Cardiac muscle cell (in vitro differentiated cells and primary cell): ENCODE results near the gene VGLL4. TPM values are rescaled to one million over a fixed set of nuclear protein-coding genes. Genes with fewer than 3 reads are reported as not detected.

Source experiments
- DNase-seq, 2 donors: peaks; one replicate each; pipeline versions ENCODE4 v3.0.0 to v3.0.0-alpha.2; 2010 to 2017; ENCODE audit warnings: low read depth in 1 of 2, low spot score in 1 of 2
- H3K27ac ChIP-seq: fragments of 200-600 bp; sonication (generic); 2 replicates; pipeline ENCODE4 v1.5.1; 2016
- H3K27me3 ChIP-seq: fragments of 200-600 bp; sonication (generic); 2 replicates; pipeline ENCODE4 v1.6.0; 2016; ENCODE audit warnings: control low read depth
- H3K36me3 ChIP-seq: fragments of 200-600 bp; sonication (generic); 2 replicates; pipeline ENCODE4 v1.5.1; 2016; ENCODE audit warnings: control low read depth
- H3K4me1 ChIP-seq: fragments of 200-600 bp; sonication (generic); 2 replicates; pipeline ENCODE4 v1.8.1; 2017; ENCODE audit warnings: low read depth, mild to moderate bottlenecking, mixed run types
- H3K4me3 ChIP-seq: fragments of 200-600 bp; sonication (generic); 2 replicates; pipeline ENCODE4 v1.5.1; 2016; ENCODE audit warnings: mild to moderate bottlenecking
- H3K9me3 ChIP-seq: fragments of 200-600 bp; sonication (generic); 2 replicates; pipeline ENCODE4 v1.5.1; 2017; ENCODE audit warnings: low read depth, mild to moderate bottlenecking, control low read depth
- CTCF ChIP-seq: IDR thresholded peaks from 2 replicates; pipeline ENCODE4 v1.5.1; 2012; ENCODE audit warnings: low read depth, mild to moderate bottlenecking, low read length
- polyA plus RNA-seq: library from polyadenylated mRNA; unstranded; fragments of >200 nt; fragmentation: Nextera tagmentation; extraction: Ambion mirVana; gene quantifications from 2 replicates; pipeline ENCODE4 v1.2.1, GENCODE V29; 2016
- total RNA-seq: library from RNA; depleted of rRNA; stranded (reverse); fragments of >200 nt; gene quantifications from 2 replicates; pipeline ENCODE4 v1.2.3, GENCODE V29; 2016

The VGLL4 gene
- total and polyA plus RNA-seq, 2 experiments from 2014 or later = 62.9 to 147 TPM

GRCh38 chr3:11619946-11620652 lies 23.6 kb downstream of the VGLL4 start:
- H3K27ac ChIP-seq = peak overlapping the region; percentile 44
- H3K36me3 ChIP-seq = no peaks in the 10 kb centered on the region
- H3K9me3 ChIP-seq = no peaks in the 10 kb centered on the region
- H3K4me1 ChIP-seq = peaks cover 39% of the 10 kb centered on the region
- H3K4me3 ChIP-seq = no peak overlapping the region
- no peaks in the 10 kb centered on the region for H3K27me3 ChIP-seq
- TF ChIP-seq CTCF = no peak
- DNase-seq = no peak

GRCh38 chr3:11619461-11619860 lies 24.3 kb downstream of the VGLL4 start:
- Histone ChIP-seq H3K4me3 (no peak overlapping the region), H3K27me3 (no peaks in the 10 kb centered on the region), H3K9me3 (no peaks in the 10 kb centered on the region), H3K36me3 (no peaks in the 10 kb centered on the region), H3K27ac (peak overlapping the region; percentile 44), H3K4me1 (peaks cover 35% of the 10 kb centered on the region)
- no peak for TF ChIP-seq CTCF
- no peak for DNase-seq

- peaks cover 34% of the 10 kb centered on the region for H3K4me1 ChIP-seq
- no peak for DNase-seq
Measured at GRCh38 chr3:11618904-11619303, 24.8 kb downstream of the VGLL4 start.

GRCh38 chr3:11616551-11616950 lies 27.2 kb downstream of the VGLL4 start:
- peak overlapping the region; percentile 30 for H3K27ac ChIP-seq
- no peak for TF ChIP-seq CTCF
- H3K36me3 ChIP-seq = no peaks in the 10 kb centered on the region
- no peaks in the 10 kb centered on the region for H3K9me3 ChIP-seq
- DNase-seq = no peak
- no peaks in the 10 kb centered on the region for H3K27me3 ChIP-seq
- H3K4me1 ChIP-seq = peaks cover 56% of the 10 kb centered on the region
- H3K4me3 ChIP-seq = no peak overlapping the region

More at GRCh38 chr3:11618904-11619303, 24.8 kb downstream of the VGLL4 start:
- Histone ChIP-seq H3K27ac (peak overlapping the region; percentile 44), H3K27me3 (no peaks in the 10 kb centered on the region), H3K4me3 (no peak overlapping the region), H3K36me3 (no peaks in the 10 kb centered on the region), H3K9me3 (no peaks in the 10 kb centered on the region)
- TF ChIP-seq CTCF = no peak

GRCh38 chr3:11613851-11614487 lies 29.7 kb downstream of the VGLL4 start:
- Histone ChIP-seq H3K27ac (no peak overlapping the region), H3K9me3 (no peaks in the 10 kb centered on the region), H3K36me3 (no peaks in the 10 kb centered on the region), H3K27me3 (no peaks in the 10 kb centered on the region), H3K4me3 (no peak overlapping the region), H3K4me1 (peaks cover 63% of the 10 kb centered on the region)
- DNase-seq = no peak
- no peak for TF ChIP-seq CTCF
